C4-2B (cell line): ENCODE measurements around the gene ARL4A.
"Not testable (repeated sequence)": the region's sequence is repeated elsewhere in the genome, so short reads cannot be mapped to it uniquely, and the experiment has no call there.

Source experiments
- H3K27ac ChIP-seq: fragments of 450-650 bp; 2 replicates; pipeline ENCODE4 v1.5.1; 2017
- ZFX ChIP-seq: fragments of 450-650 bp; IDR thresholded peaks from 2 replicates; pipeline ENCODE4 v1.6.1; 2017
- TF ChIP-seq, protein P1 (sequence below): fragments of 450-650 bp; conservative IDR thresholded peaks from 2 replicates; pipeline ENCODE4 v1.5.1; 2017; ENCODE audit warnings: mild to moderate bottlenecking

The ARL4A gene

DNA sequence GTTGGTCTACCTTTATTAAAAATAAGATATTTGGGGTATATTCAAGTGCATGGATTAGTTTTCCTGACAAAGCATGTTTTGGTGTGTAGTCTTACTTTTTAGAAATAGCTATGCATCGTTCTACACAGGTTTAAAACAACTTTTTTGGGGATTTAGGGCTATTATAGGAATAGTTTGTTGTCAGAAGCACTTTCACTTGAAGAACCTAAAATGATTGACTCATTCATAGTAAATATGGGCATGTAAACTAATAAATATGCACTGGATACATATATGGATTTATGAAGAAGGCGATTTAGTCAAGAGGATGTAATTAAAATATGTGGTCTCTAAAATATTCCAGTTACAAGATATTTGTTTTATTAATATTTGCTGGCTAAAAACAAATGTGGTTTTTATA, 2.0 kb downstream of the ARL4A start:
- no peak overlapping the region for H3K27ac ChIP-seq
- TF ChIP-seq, protein P1, sequence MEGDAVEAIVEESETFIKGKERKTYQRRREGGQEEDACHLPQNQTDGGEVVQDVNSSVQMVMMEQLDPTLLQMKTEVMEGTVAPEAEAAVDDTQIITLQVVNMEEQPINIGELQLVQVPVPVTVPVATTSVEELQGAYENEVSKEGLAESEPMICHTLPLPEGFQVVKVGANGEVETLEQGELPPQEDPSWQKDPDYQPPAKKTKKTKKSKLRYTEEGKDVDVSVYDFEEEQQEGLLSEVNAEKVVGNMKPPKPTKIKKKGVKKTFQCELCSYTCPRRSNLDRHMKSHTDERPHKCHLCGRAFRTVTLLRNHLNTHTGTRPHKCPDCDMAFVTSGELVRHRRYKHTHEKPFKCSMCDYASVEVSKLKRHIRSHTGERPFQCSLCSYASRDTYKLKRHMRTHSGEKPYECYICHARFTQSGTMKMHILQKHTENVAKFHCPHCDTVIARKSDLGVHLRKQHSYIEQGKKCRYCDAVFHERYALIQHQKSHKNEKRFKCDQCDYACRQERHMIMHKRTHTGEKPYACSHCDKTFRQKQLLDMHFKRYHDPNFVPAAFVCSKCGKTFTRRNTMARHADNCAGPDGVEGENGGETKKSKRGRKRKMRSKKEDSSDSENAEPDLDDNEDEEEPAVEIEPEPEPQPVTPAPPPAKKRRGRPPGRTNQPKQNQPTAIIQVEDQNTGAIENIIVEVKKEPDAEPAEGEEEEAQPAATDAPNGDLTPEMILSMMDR: no peak
- no peak for TF ChIP-seq ZFX

GRCh38 chr7:12690041-12690878, 2.8 kb downstream of the ARL4A start:
- TF ChIP-seq ZFX: no peak
- no peak overlapping the region for H3K27ac ChIP-seq

DNA sequence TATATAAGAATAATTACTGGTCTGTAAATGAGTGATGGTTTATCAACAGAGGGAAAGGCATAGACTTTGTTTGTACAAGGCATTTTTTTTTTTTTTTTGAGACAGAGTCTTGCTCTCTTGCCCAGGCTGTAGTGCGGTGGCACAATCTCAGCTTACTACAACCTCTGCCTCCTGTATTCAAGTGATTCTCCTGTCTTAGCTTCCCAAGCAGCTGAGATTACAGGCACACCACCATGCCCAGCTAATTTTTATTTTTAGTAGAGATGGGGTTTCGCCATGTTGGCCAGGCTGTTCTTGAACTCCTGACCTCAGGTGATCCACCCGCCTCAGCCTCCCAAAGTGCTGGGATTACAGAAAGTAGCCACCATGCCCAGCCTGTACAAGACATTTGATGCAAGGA, 4.0 kb downstream of the ARL4A start:
- H3K27ac ChIP-seq: not testable (repeated sequence)

GRCh38 chr7:12692035-12692434, 4.6 kb downstream of the ARL4A start:
- no peak overlapping the region for H3K27ac ChIP-seq
- TF ChIP-seq, protein P1: no peak
- no peak for TF ChIP-seq ZFX

DNA sequence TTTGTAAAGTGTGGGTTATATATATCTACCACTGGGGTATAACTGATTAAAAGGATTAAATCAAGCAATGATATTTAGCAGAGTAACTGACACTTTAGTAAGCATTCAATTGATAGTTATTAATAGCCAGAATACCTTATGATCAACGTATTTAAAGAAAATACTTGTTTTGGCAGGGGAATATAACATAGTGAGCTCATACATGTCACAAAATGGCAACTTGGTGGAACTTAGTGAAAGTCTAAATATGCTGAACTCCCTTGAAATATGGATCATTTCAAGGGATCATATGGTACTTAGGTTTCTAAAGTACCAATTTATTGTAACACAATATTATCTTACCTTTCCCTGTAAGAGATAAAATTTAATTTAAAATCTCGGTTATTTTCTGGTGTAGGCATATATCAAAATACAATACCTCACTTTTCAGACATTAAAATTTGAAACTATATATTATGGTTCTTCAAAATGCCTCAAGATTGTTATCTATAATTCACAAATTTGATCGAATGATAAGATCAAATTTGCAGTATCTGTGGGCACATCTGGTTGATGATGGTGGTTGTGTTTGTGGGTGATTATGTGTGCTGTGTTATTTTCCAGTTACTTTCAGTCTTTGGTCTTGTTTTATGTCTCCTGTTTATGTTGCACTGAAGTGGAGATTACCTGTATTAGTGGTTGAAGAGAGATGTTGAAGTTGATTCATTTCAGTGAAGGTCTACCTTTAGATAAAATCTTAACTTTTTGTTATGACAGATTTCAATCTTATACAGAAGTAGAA, 5.2 kb downstream of the ARL4A start:
- no peak for TF ChIP-seq ZFX
- TF ChIP-seq, protein P1: no peak
- no peak overlapping the region for H3K27ac ChIP-seq

- H3K27ac ChIP-seq: no peak overlapping the region
- TF ChIP-seq, protein P1: no peak
- no peak for TF ChIP-seq ZFX
These were observed 7.4 kb downstream of the ARL4A start for GRCh38 chr7:12694817-12695216.

- H3K27ac ChIP-seq: no peak overlapping the region
- TF ChIP-seq ZFX: no peak
- TF ChIP-seq, protein P1: no peak
These were observed 8.5 kb downstream of the ARL4A start for GRCh38 chr7:12695965-12696364.

DNA sequence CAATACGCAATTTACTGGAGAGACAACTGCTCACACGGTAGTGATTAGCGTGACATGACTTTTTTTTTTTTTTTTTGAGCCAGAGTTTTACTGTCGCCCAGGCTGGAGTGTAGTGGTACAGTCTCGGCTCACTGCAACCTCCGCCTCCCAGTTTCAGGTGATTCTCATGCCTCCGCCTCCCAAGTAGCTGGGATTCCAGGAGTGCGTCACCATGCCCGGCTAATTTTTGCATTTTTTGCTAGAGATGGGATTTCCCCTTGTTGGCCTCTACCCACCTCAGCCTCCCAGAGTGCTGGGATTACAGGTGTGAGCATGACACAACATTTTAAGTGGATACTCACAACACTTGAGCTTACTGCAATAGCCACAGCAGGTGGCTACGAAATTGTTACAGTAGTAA, 11.9 kb downstream of the ARL4A start:
- TF ChIP-seq ZFX: no peak
- TF ChIP-seq, protein P1: no peak

More for the DNA sequence above, 11.9 kb downstream of the ARL4A start:
- H3K27ac ChIP-seq: no peak overlapping the region
